ENCODE data around the gene PHLDA3. TPM values are rescaled to one million over a fixed set of nuclear protein-coding genes. Genes with fewer than 3 reads are reported as not detected.

Gene PHLDA3
- total and polyA plus RNA-seq, 2 of the 13 experiments (the other 11 are each of a cell fraction or from before 2014, with no cell fraction given), result 16.7 to 33.6 TPM

- TF ChIP-seq ZNF687 (CRISPR knock-in tag; IDR thresholded peaks at IDR 0.05), result peak; percentile 86
- TF ChIP-seq SP1 (IDR thresholded peaks at IDR 0.05), result no peak
- no peak for TF ChIP-seq SP1 (CRISPR knock-in tag; IDR thresholded peaks at IDR 0.05)
- TF ChIP-seq ZNF7 (CRISPR knock-in tag; IDR thresholded peaks at IDR 0.05), result no peak
- no peak for TF ChIP-seq ZNF432 (CRISPR knock-in tag; IDR thresholded peaks at IDR 0.05; ENCODE audit: borderline replicate concordance)
- peak; percentile 77 for TF ChIP-seq PHF21A (CRISPR knock-in tag; IDR thresholded peaks at IDR 0.05)
- 0 out of 2 replicates have a peak, but pooled peaks have one; percentile 29 for TF ChIP-seq ZNF552 (CRISPR knock-in tag; IDR thresholded peaks at IDR 0.05; ENCODE audit: borderline replicate concordance)
- peak; percentile 30; the same call in 1 of the 2 replicates for TF ChIP-seq GATAD2A (CRISPR knock-in tag; IDR thresholded peaks at IDR 0.05)
- no peak for TF ChIP-seq FOXA1 (IDR thresholded peaks at IDR 0.05)
- peak; percentile 84 for TF ChIP-seq FOXA1 (CRISPR knock-in tag; IDR thresholded peaks at IDR 0.05)
- no peak for TF ChIP-seq ZNF574 (CRISPR knock-in tag; IDR thresholded peaks at IDR 0.05)
- TF ChIP-seq REST (IDR thresholded peaks at IDR 0.05; ENCODE audit: borderline replicate concordance in 1 of 2, low read depth in 1 of 2, low read length in 2 of 2), result peak in 1 of 2 experiments; percentile 14; a peak in 1 of 4 replicates
- 0 out of 2 replicates have a peak, but pooled peaks have one; percentile 37 for TF ChIP-seq ZNF263 (CRISPR knock-in tag; IDR thresholded peaks at IDR 0.05)
- TF ChIP-seq GATA4 (IDR thresholded peaks at IDR 0.05; ENCODE audit: borderline replicate concordance, low read depth), result no peak
- no peak for TF ChIP-seq ZNF598 (CRISPR knock-in tag; IDR thresholded peaks at IDR 0.05; ENCODE audit: borderline replicate concordance)
Observed at GRCh38 chr1:201495551-201496295, 26.7 kb upstream of the PHLDA3 start (continued).
